ENCODE measurements around the gene BMP6.

Gene BMP6

DNA sequence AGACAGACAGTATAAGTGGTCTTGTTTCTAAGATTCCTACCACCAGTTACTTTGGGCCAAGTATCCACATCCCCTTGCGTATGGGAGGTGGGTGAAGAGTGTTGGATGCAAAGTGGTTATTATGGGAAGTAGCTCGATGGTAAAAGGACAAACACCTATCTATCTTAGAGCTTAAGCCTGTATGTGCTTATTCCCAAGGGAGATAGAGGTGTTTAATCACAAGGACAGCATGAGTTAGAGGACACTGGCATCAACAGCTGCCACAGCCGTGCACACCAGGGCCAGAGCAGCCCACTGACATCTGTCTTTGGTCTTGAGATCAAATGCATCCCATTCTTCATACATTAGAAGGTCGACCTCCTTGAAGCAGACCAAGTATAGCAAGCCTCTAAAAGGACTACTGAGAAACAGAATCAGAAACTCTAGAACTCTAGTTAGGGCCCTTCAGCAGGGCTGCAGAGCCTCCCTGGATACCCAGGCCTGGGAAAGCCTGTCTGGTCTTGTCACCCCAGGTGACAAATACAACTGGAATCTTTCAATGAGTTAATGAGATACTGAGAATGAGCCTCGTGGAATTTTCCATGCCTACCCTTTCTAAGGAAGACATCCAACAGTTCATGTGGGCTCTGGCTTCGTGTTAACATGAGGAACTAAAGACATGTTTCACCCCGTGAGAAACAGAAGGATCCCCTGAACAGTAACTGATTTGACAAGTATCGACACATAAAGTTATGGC is 156.0 kb downstream of the BMP6 start:
- TF ChIP-seq POLR2AphosphoS5 (IDR thresholded peaks at IDR 0.05; ENCODE audit: low read depth, low read length) (no peak), TAF1 (IDR thresholded peaks at IDR 0.05; ENCODE audit: borderline replicate concordance, insufficient read depth, low read length) (no peak), FOXP2 (optimal IDR thresholded peaks at IDR 0.05; ENCODE audit: borderline replicate concordance, extremely low read depth, extremely low read length, insufficient read depth) (no peak), SIN3A (IDR thresholded peaks at IDR 0.05; ENCODE audit: borderline replicate concordance, insufficient read depth, low read length) (no peak)
- TF ChIP-seq, protein P1, sequence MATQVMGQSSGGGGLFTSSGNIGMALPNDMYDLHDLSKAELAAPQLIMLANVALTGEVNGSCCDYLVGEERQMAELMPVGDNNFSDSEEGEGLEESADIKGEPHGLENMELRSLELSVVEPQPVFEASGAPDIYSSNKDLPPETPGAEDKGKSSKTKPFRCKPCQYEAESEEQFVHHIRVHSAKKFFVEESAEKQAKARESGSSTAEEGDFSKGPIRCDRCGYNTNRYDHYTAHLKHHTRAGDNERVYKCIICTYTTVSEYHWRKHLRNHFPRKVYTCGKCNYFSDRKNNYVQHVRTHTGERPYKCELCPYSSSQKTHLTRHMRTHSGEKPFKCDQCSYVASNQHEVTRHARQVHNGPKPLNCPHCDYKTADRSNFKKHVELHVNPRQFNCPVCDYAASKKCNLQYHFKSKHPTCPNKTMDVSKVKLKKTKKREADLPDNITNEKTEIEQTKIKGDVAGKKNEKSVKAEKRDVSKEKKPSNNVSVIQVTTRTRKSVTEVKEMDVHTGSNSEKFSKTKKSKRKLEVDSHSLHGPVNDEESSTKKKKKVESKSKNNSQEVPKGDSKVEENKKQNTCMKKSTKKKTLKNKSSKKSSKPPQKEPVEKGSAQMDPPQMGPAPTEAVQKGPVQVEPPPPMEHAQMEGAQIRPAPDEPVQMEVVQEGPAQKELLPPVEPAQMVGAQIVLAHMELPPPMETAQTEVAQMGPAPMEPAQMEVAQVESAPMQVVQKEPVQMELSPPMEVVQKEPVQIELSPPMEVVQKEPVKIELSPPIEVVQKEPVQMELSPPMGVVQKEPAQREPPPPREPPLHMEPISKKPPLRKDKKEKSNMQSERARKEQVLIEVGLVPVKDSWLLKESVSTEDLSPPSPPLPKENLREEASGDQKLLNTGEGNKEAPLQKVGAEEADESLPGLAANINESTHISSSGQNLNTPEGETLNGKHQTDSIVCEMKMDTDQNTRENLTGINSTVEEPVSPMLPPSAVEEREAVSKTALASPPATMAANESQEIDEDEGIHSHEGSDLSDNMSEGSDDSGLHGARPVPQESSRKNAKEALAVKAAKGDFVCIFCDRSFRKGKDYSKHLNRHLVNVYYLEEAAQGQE (IDR thresholded peaks at IDR 0.05; ENCODE audit: insufficient read depth in 1 of 2, low read depth in 2 of 2, low read length in 2 of 2) = no peak

DNA sequence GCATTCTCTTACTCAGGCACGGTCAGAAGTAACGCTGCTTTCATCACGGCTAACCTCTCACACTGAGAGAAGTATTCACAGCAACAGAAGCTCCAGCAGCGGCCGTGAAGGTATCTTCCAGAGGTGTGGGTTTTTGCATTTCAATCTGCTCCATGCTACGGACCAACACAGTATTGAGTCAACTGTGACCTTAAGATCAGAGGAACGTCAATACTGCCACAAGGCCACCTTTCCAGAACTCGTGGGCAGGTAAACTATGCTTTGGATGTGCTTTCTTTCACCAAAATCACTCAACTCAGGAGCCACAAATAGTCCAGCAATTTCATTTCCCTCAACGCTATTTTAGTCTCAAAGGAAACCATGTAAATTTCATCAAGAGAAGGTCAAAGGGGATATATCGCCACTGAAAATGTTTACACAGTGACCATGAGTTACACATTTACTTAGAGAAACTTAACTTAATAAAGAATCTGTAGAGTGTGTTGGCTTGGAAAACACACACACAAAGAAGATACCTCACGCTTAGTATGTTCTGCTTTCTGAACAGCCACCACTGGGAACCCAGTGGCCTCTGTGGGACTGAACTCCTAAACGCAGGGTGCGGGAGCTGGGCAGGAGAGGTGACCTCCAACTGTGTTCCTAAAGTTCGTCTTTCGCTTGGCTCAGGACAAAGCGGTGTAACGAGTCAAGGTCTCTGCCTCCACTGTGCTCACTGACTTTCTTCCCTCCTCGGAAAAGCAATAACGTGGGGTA is 156.8 kb downstream of the BMP6 start:
- TF ChIP-seq, protein P1 (IDR thresholded peaks at IDR 0.05; ENCODE audit: insufficient read depth in 1 of 2, low read depth in 2 of 2, low read length in 2 of 2) = no peak
- TF ChIP-seq TAF1 (IDR thresholded peaks at IDR 0.05; ENCODE audit: borderline replicate concordance, insufficient read depth, low read length) (no peak), FOXP2 (optimal IDR thresholded peaks at IDR 0.05; ENCODE audit: borderline replicate concordance, extremely low read depth, extremely low read length, insufficient read depth) (no peak)

DNA sequence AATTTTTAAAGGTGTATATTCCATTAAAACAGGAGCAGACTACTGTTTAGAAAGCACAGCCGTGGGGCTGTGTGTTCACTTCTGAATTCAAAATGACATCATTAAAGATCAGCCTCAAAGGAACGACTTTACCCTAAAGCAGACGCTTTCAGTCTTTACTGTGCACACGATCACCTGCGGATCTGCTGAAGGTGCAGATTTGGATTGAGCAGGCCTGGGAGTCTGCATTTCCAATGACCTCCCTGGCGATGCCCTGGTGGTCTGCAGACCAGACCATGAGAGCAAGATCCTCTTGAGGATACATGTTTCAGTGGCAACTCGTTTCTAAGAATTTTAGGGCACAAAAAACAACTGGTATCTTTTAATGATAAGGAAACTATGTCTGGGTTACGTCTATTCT is 157.5 kb downstream of the BMP6 start:
- TF ChIP-seq POLR2AphosphoS5 (IDR thresholded peaks at IDR 0.05; ENCODE audit: low read depth, low read length) (no peak), TAF1 (IDR thresholded peaks at IDR 0.05; ENCODE audit: borderline replicate concordance, insufficient read depth, low read length) (no peak), FOXP2 (optimal IDR thresholded peaks at IDR 0.05; ENCODE audit: borderline replicate concordance, extremely low read depth, extremely low read length, insufficient read depth) (no peak), SIN3A (IDR thresholded peaks at IDR 0.05; ENCODE audit: borderline replicate concordance, insufficient read depth, low read length) (no peak)
- TF ChIP-seq, protein P1 (IDR thresholded peaks at IDR 0.05; ENCODE audit: insufficient read depth in 1 of 2, low read depth in 2 of 2, low read length in 2 of 2) = no peak

DNA sequence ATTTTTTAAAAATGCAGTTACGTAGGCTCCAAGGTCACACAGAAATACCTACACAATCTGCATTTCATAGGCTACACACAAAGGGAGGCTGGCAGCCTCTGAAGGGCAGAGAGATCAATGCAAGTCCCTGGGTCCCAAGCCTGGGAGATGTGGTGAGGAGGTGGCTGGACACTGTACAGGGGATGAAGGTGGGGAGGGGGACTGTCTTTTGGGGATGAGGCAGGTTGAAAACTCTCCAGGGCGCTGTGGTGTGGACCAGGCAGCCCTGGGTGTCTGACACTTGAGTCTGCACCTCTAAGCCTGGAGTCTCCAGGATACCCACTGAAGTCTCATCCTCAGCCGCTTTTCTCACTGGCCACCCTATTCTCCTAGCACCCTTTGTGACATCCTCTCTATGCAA is 160.2 kb downstream of the BMP6 start:
- TF ChIP-seq SIN3A (IDR thresholded peaks at IDR 0.05; ENCODE audit: borderline replicate concordance, insufficient read depth, low read length) = no peak
- no peak for TF ChIP-seq TAF1 (IDR thresholded peaks at IDR 0.05; ENCODE audit: borderline replicate concordance, insufficient read depth, low read length)
- no peak for TF ChIP-seq POLR2AphosphoS5 (IDR thresholded peaks at IDR 0.05; ENCODE audit: low read depth, low read length)
- TF ChIP-seq, protein P1 (IDR thresholded peaks at IDR 0.05; ENCODE audit: insufficient read depth in 1 of 2, low read depth in 2 of 2, low read length in 2 of 2) = no peak
- TF ChIP-seq FOXP2 (optimal IDR thresholded peaks at IDR 0.05; ENCODE audit: borderline replicate concordance, extremely low read depth, extremely low read length, insufficient read depth) = no peak
